BLaER1 (cell line): Measurements from ENCODE around the gene IL15.
"Not testable (repeated sequence)": the region's sequence is repeated elsewhere in the genome, so short reads cannot be mapped to it uniquely, and the experiment has no call there.

ENCODE experiments used
- H3K27ac ChIP-seq: shearing (Covaris generic); formaldehyde crosslinking; 2 replicates; pipeline ENCODE4 v1.8.1; 2022
- H3K27me3 ChIP-seq: shearing (Covaris generic); formaldehyde crosslinking; 2 replicates; pipeline ENCODE4 v1.8.1; 2022
- H3K36me3 ChIP-seq: shearing (Covaris generic); formaldehyde crosslinking; 2 replicates; pipeline ENCODE4 v1.8.1; 2022
- H3K4me1 ChIP-seq: shearing (Covaris generic); formaldehyde crosslinking; 2 replicates; pipeline ENCODE4 v1.8.1; 2022
- H3K4me2 ChIP-seq: shearing (Covaris generic); formaldehyde crosslinking; 2 replicates; pipeline ENCODE4 v1.8.1; 2022
- H3K4me3 ChIP-seq: shearing (Covaris generic); formaldehyde crosslinking; 2 replicates; pipeline ENCODE4 v1.8.1; 2022
- H3K9ac ChIP-seq: shearing (Covaris generic); formaldehyde crosslinking; 2 replicates; pipeline ENCODE4 v1.8.1; 2022
- H3K9me3 ChIP-seq: shearing (Covaris generic); formaldehyde crosslinking; 2 replicates; pipeline ENCODE4 v1.8.1; 2022
- H4K20me1 ChIP-seq: shearing (Covaris generic); formaldehyde crosslinking; 2 replicates; pipeline ENCODE4 v1.8.1; 2022
- Cebpa-rat ChIP-seq: shearing (Covaris generic); IDR thresholded peaks from 2 replicates; pipeline ENCODE4 v1.8.1; 2022

Gene IL15

GRCh38 chr4:141660880-141661279 is 24.5 kb downstream of the IL15 start:
- H3K4me1 ChIP-seq = no peaks in the 10 kb centered on the region
- no peak overlapping the region for H3K4me2 ChIP-seq
- TF ChIP-seq Cebpa-rat = no peak
- no peaks in the 10 kb centered on the region for H3K36me3 ChIP-seq
- no peaks in the 10 kb centered on the region for H4K20me1 ChIP-seq
- H3K9ac ChIP-seq = no peak overlapping the region
- no peak overlapping the region for H3K4me3 ChIP-seq
- H3K9me3 ChIP-seq = no peaks in the 10 kb centered on the region
- H3K27ac ChIP-seq = no peak overlapping the region
- H3K27me3 ChIP-seq = no peaks in the 10 kb centered on the region

- no peak overlapping the region for H3K27ac ChIP-seq
- H3K36me3 ChIP-seq = no peaks in the 10 kb centered on the region
- H4K20me1 ChIP-seq = no peaks in the 10 kb centered on the region
- H3K4me2 ChIP-seq = no peak overlapping the region
- no peaks in the 10 kb centered on the region for H3K27me3 ChIP-seq
- no peak for TF ChIP-seq Cebpa-rat
- no peaks in the 10 kb centered on the region for H3K9me3 ChIP-seq
- H3K4me1 ChIP-seq = no peaks in the 10 kb centered on the region
- no peak overlapping the region for H3K9ac ChIP-seq
- H3K4me3 ChIP-seq = no peak overlapping the region
These were observed 32.0 kb downstream of the IL15 start for GRCh38 chr4:141668200-141668910.

- no peaks in the 10 kb centered on the region for H3K27me3 ChIP-seq
- H3K9ac ChIP-seq = no peak overlapping the region
- H3K27ac ChIP-seq = no peak overlapping the region
- H3K36me3 ChIP-seq = no peaks in the 10 kb centered on the region
- no peak for TF ChIP-seq Cebpa-rat
- no peak overlapping the region for H3K4me2 ChIP-seq
- no peaks in the 10 kb centered on the region for H3K9me3 ChIP-seq
- H4K20me1 ChIP-seq = no peaks in the 10 kb centered on the region
- H3K4me1 ChIP-seq = no peaks in the 10 kb centered on the region
- no peak overlapping the region for H3K4me3 ChIP-seq
These were observed 33.1 kb downstream of the IL15 start for GRCh38 chr4:141669501-141669900.

GRCh38 chr4:141675384-141675783 is 39.0 kb downstream of the IL15 start:
- Histone ChIP-seq H3K9ac (no peak overlapping the region), H3K9me3 (no peaks in the 10 kb centered on the region), H3K4me1 (no peaks in the 10 kb centered on the region), H3K36me3 (no peaks in the 10 kb centered on the region), H3K27me3 (no peaks in the 10 kb centered on the region), H3K4me3 (no peak overlapping the region), H3K4me2 (no peak overlapping the region), H4K20me1 (no peaks in the 10 kb centered on the region), H3K27ac (no peak overlapping the region)
- TF ChIP-seq Cebpa-rat = no peak

DNA sequence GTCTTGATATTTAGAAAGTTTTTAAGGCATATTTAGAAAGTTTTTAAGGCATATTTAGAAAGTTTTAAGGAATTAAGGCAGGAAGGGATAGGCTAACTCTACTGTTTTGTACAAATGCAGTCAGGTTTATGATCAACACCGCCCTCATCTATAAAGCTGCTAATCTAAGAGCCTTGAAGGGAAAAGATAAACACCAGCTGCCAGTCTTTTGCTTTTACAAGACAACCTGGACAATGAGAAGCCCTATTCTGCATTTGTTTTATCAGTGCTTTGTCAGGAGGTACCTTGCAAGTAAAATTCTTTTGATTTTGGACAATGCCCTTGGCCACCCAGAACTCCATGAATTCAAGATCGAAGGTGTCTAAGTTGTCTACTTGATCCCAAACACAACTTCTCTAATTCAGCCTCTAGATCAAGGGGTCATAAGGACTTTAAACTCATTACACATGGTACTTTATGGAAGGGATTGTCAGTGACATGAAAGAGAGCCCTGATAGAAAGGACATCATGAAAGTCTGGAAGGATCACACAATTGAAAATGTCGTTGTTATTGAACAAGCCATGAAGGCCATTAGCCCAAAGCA is 39.8 kb downstream of the IL15 start:
- Histone ChIP-seq H3K36me3 (no peaks in the 10 kb centered on the region), H3K27ac (no peak overlapping the region), H3K4me2 (no peak overlapping the region), H3K27me3 (no peaks in the 10 kb centered on the region), H3K9ac (no peak overlapping the region), H3K4me1 (no peaks in the 10 kb centered on the region), H4K20me1 (no peaks in the 10 kb centered on the region), H3K9me3 (no peaks in the 10 kb centered on the region), H3K4me3 (no peak overlapping the region)
- no peak for TF ChIP-seq Cebpa-rat

- Histone ChIP-seq H3K4me1 (no peaks in the 10 kb centered on the region), H3K9ac (no peak overlapping the region), H3K27me3 (no peaks in the 10 kb centered on the region), H3K4me3 (no peak overlapping the region), H3K9me3 (no peaks in the 10 kb centered on the region), H3K4me2 (no peak overlapping the region), H4K20me1 (no peaks in the 10 kb centered on the region), H3K27ac (no peak overlapping the region), H3K36me3 (no peaks in the 10 kb centered on the region)
- no peak for TF ChIP-seq Cebpa-rat
These were observed 43.7 kb downstream of the IL15 start for GRCh38 chr4:141680060-141680459.

GRCh38 chr4:141684785-141685184 is 48.4 kb downstream of the IL15 start:
- TF ChIP-seq Cebpa-rat = no peak
- no peak overlapping the region for H3K9ac ChIP-seq
- no peaks in the 10 kb centered on the region for H4K20me1 ChIP-seq
- H3K36me3 ChIP-seq = no peaks in the 10 kb centered on the region
- no peaks in the 10 kb centered on the region for H3K27me3 ChIP-seq
- H3K27ac ChIP-seq = no peak overlapping the region
- no peak overlapping the region for H3K4me2 ChIP-seq
- H3K4me1 ChIP-seq = no peaks in the 10 kb centered on the region
- 0 out of 2 replicates have a peak, but pooled peaks cover under 1% of the 10 kb centered on the region for H3K9me3 ChIP-seq
- no peak overlapping the region for H3K4me3 ChIP-seq

DNA sequence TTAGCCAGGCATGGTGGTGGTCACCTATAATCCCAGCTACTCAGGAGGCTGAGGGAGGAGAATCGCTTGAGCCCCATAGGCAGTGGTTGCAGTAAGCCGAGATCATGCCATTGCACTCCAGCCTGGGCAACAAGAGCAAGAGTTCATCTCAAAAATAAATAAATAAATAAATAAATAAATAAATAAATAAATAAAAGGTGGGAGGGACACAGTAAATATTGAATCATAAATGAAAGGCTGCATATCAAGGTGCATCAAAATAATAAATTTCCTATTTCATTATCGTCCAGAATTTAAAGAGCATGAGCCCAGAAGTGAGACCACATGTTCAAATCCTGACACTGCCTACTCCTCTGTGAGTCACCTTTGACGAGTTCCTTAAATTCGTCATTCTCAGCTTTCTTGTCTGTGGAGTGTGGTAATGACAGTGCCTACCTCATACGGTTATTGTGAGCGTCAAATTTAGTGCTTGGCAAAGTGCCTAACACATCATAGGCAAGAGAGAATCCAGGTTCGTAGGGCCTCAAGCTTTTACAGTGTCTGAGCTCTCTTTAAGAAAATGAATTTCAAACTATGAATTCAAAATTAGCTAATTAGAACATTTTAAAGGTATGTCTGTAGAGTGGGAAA is 49.9 kb downstream of the IL15 start:
- H3K27me3 ChIP-seq = no peaks in the 10 kb centered on the region
- H3K9me3 ChIP-seq = 0 out of 2 replicates have a peak, but pooled peaks cover 4% of the 10 kb centered on the region
- H4K20me1 ChIP-seq = no peaks in the 10 kb centered on the region
- no peaks in the 10 kb centered on the region for H3K36me3 ChIP-seq
- H3K4me3 ChIP-seq = no peak overlapping the region
- H3K4me2 ChIP-seq = no peak overlapping the region
- no peaks in the 10 kb centered on the region for H3K4me1 ChIP-seq
- no peak for TF ChIP-seq Cebpa-rat
- H3K27ac ChIP-seq = no peak overlapping the region
- no peak overlapping the region for H3K9ac ChIP-seq

GRCh38 chr4:141686879-141687278 is 50.5 kb downstream of the IL15 start:
- Histone ChIP-seq H3K36me3 (no peaks in the 10 kb centered on the region), H3K4me1 (no peaks in the 10 kb centered on the region), H3K27ac (no peak overlapping the region), H3K9ac (no peak overlapping the region), H3K4me3 (no peak overlapping the region), H3K9me3 (0 out of 2 replicates have a peak, but pooled peaks cover 4% of the 10 kb centered on the region), H3K4me2 (no peak overlapping the region), H3K27me3 (no peaks in the 10 kb centered on the region), H4K20me1 (no peaks in the 10 kb centered on the region)
- no peak for TF ChIP-seq Cebpa-rat

DNA sequence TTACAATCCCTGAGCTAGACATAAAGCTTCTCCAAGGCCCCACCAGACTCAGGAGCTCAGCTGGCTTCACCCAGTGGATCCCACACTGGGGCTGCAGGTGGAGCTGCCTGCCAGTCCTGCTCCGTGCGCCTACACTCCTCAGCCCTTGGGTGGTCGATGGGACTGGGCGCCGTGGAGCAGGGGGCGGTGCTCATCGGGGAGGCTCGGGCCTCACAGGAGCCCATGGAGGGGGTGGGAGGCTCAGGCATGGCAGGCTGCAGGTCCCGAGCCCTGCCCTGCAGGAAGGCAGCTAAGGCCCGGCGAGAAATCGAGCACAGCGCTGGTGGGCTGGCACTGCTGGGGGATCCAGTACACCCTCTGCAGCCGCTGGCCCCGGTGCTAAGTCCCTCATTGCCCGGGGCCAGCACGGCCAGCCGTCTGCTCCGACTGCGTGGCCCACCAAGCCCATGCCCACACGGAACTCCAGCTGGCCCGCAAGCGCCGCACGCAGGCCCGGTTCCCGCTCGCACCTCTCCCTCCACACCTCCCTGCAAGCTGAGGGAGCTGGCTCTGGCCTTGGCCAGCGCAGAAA is 53.4 kb downstream of the IL15 start:
- not testable (repeated sequence) for H3K27ac ChIP-seq, H3K4me3 ChIP-seq, H3K27me3 ChIP-seq, H3K36me3 ChIP-seq, H3K9me3 ChIP-seq, H3K4me2 ChIP-seq, H3K9ac ChIP-seq, H3K4me1 ChIP-seq, H4K20me1 ChIP-seq

GRCh38 chr4:141691247-141691646 is 54.9 kb downstream of the IL15 start:
- not testable (repeated sequence) for H3K36me3 ChIP-seq, H3K27ac ChIP-seq, H4K20me1 ChIP-seq, H3K27me3 ChIP-seq, H3K9me3 ChIP-seq, H3K4me2 ChIP-seq, H3K4me1 ChIP-seq, H3K9ac ChIP-seq, H3K4me3 ChIP-seq
